CD14-positive monocyte (primary cell): ENCODE data around the gene LRRC18. TPM values are rescaled to one million over a fixed set of nuclear protein-coding genes. Genes with fewer than 3 reads are reported as not detected.

ENCODE experiments used
- DNase-seq, 3 donors: peaks; one replicate each; pipeline ENCODE4 v3.0.0-alpha.2; 2011 to 2022
- H2AFZ ChIP-seq: 2 replicates; pipeline ENCODE4 v1.6.0; 2012; ENCODE audit warnings: mild to moderate bottlenecking, low read depth, low read length, inconsistent platforms; ENCODE audit not compliant: insufficient read depth, poor library complexity, severe bottlenecking
- H3K27ac ChIP-seq, 2 donors: 1 replicate in 1 of 2; 2 replicates in 1 of 2; pipeline ENCODE4 v1.5.1; 2012 to 2013; ENCODE audit warnings: low read length in 2 of 2, control low read depth in 1 of 2, inconsistent platforms in 1 of 2, low read depth in 1 of 2, mild to moderate bottlenecking in 1 of 2
- H3K27me3 ChIP-seq, 2 donors: one replicate each; pipeline versions ENCODE4 v1.6.0 to v1.6.1; 2011 to 2013; ENCODE audit warnings: low read length in 2 of 2; ENCODE audit not compliant: control insufficient read depth in 2 of 2, insufficient read depth in 2 of 2
- H3K36me3 ChIP-seq, 2 donors: replicated peaks in 1 of 2; 1 replicate in 1 of 2; 2 replicates in 1 of 2; pipeline versions ENCODE4 v1.5.1 to v1.6.1; 2012 to 2013; ENCODE audit warnings: low read length in 2 of 2, control low read depth in 1 of 2, inconsistent platforms in 1 of 2, mild to moderate bottlenecking in 1 of 2; ENCODE audit not compliant: insufficient read depth in 2 of 2, control insufficient read depth in 1 of 2
- H3K4me1 ChIP-seq, 2 donors: 1 replicate in 1 of 2; 2 replicates in 1 of 2; pipeline versions ENCODE4 v1.5.1 to v1.6.1; 2012 to 2013; ENCODE audit warnings: low read length in 2 of 2, control low read depth in 1 of 2, inconsistent platforms in 1 of 2, mild to moderate bottlenecking in 1 of 2, moderate library complexity in 1 of 2; ENCODE audit not compliant: insufficient read depth in 2 of 2, control insufficient read depth in 1 of 2
- H3K4me2 ChIP-seq: replicated peaks from 2 replicates; pipeline ENCODE3; 2012; ENCODE audit warnings: low read length, moderate library complexity, mild to moderate bottlenecking; ENCODE audit not compliant: poor library complexity, severe bottlenecking; ENCODE audit errors: extremely low read depth
- H3K4me3 ChIP-seq, 3 experiments: fragments of 200-600 bp in 1 of 3; sonication (generic) in 1 of 3; replicated peaks in 1 of 3; 1 replicate in 2 of 3; 2 replicates in 1 of 3; pipeline ENCODE4 v1.5.1; 2011 to 2013; ENCODE audit warnings: low read length in 3 of 3, mild to moderate bottlenecking in 3 of 3, control low read depth in 2 of 3, low read depth in 2 of 3, inconsistent platforms in 1 of 3, moderate library complexity in 1 of 3
- H3K79me2 ChIP-seq: 2 replicates; pipeline ENCODE4 v1.6.0; 2012; ENCODE audit warnings: mild to moderate bottlenecking, control low read depth, inconsistent platforms, low read length, moderate library complexity; ENCODE audit not compliant: insufficient read depth
- H3K9ac ChIP-seq: 2 replicates; pipeline ENCODE4 v1.6.0; 2017; ENCODE audit warnings: low read length, mild to moderate bottlenecking; ENCODE audit not compliant: insufficient read depth, poor library complexity, severe bottlenecking
- H3K9me3 ChIP-seq, 2 donors: replicated peaks in 1 of 2; 1 replicate in 1 of 2; 2 replicates in 1 of 2; pipeline versions ENCODE4 v1.5.1 to v1.6.1; 2012 to 2013; ENCODE audit warnings: low read length in 2 of 2, control low read depth in 1 of 2; ENCODE audit not compliant: control insufficient read depth in 1 of 2, insufficient read depth in 1 of 2
- H4K20me1 ChIP-seq: 2 replicates; pipeline ENCODE4 v1.6.0; 2012; ENCODE audit warnings: mild to moderate bottlenecking, low read length, control low read depth, moderate library complexity; ENCODE audit not compliant: insufficient read depth
- H3K27ac Mint-ChIP-seq, 7 donors: one replicate each; pipeline ENCODE4 v1.8.0; 2020; ENCODE audit warnings: mild to moderate bottlenecking in 7 of 7, mixed read lengths in 7 of 7, moderate library complexity in 6 of 7, inconsistent platforms in 2 of 7
- H3K27me3 Mint-ChIP-seq, 3 donors: one replicate each; pipeline ENCODE4 v1.8.0; 2021 to 2022; ENCODE audit warnings: low read depth in 3 of 3, mild to moderate bottlenecking in 3 of 3, mixed read lengths in 3 of 3, moderate library complexity in 3 of 3, inconsistent platforms in 1 of 3
- H3K36me3 Mint-ChIP-seq, 2 donors: one replicate each; pipeline ENCODE4 v1.8.0; 2020; ENCODE audit warnings: mixed read lengths in 2 of 2, inconsistent platforms in 1 of 2, mild to moderate bottlenecking in 1 of 2
- H3K4me1 Mint-ChIP-seq: one replicate; pipeline ENCODE4 v1.8.0; 2020; ENCODE audit warnings: mild to moderate bottlenecking, mixed read lengths
- H3K4me3 Mint-ChIP-seq, 2 donors: one replicate each; pipeline ENCODE4 v1.8.0; 2020; ENCODE audit warnings: mild to moderate bottlenecking in 2 of 2, mixed read lengths in 2 of 2, moderate library complexity in 1 of 2
- H3K9me3 Mint-ChIP-seq, 7 donors: one replicate each; pipeline ENCODE4 v1.8.0; 2020 to 2022; ENCODE audit warnings: mixed read lengths in 7 of 7, mild to moderate bottlenecking in 6 of 7, moderate library complexity in 6 of 7, inconsistent platforms in 2 of 7
- CTCF ChIP-seq: fragments of 200-600 bp; IDR thresholded peaks from one replicate; pipeline ENCODE4 v1.8.0; 2022; ENCODE audit warnings: antibody characterized with exemption, mild to moderate bottlenecking
- WGBS: methylation state at CpG from one replicate; pipeline ENCODE4 v1.1.5; 2013; ENCODE audit warnings: missing lambda C conversion rate; ENCODE audit not compliant: insufficient coverage; 5-methylcytosine and 5-hydroxymethylcytosine counted together
- intact Hi-C, 2 donors: fragments of 100-400 bp; cut with micrococcal nuclease; formaldehyde crosslinking; loops; one replicate each; pipeline versions ENCODE4 v1.15.0 to v1.15.1; 2023
- polyA plus RNA-seq, 3 donors: library from polyadenylated mRNA; depleted of rRNA in 1 of 3; unstranded in 2 of 3; stranded (reverse) in 1 of 3; fragments of 300-500 nt in 2 of 3; fragments of >200 nt in 1 of 3; fragmentation: Illumina TruSeq in 2 of 3; gene quantifications; 1 replicate in 2 of 3; 2 replicates in 1 of 3; pipeline ENCODE4 v1.2.3, GENCODE V29; 2012 to 2021

The LRRC18 gene
- polyA plus RNA-seq, 3 donors: not detected

DNA sequence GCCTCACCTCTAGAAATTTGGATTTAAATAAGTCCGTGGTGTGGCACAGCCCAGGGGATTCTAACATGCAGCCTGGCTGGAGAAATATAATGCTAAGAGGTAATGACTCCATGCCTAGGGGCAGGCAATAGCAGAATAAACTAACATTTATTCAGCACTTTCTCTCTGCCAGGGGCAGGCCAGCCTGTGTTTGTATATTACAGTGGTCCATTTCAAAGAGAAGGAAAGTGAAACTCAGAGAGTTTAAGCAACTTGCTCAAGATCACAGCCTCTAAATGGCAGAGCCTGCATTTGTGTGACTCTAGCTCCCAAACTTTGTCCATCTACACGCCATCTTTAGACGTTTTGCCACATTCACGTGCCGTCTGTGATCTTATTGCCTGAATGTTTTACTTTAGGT lies 6.7 kb upstream of the LRRC18 start:
- no peaks in the 10 kb centered on the region for H3K9me3 ChIP-seq
- no peak overlapping the region for H3K4me2 ChIP-seq
- peaks cover 76 to 98% of the 10 kb centered on the region in 2 donors for H3K36me3 ChIP-seq
- no peaks in the 10 kb centered on the region for H3K79me2 ChIP-seq
- H3K4me1 ChIP-seq: no peaks in the 10 kb centered on the region
- no peak overlapping the region for H3K4me3 ChIP-seq
- no peaks in the 10 kb centered on the region for H3K4me1 Mint-ChIP-seq
- no peak overlapping the region for H3K4me3 Mint-ChIP-seq
- TF ChIP-seq CTCF: no peak
- no peak for DNase-seq
- H3K27ac Mint-ChIP-seq: no peak overlapping the region
- no peak overlapping the region for H2AFZ ChIP-seq
- H3K36me3 Mint-ChIP-seq: peaks cover 84 to 94% of the 10 kb centered on the region in 2 donors
- peak overlapping the region in 1 of 2 donors; percentile 5 for H3K27ac ChIP-seq
- H3K27me3 ChIP-seq: no peaks in the 10 kb centered on the region
- H3K27me3 Mint-ChIP-seq: no peaks in the 10 kb centered on the region
- no peak overlapping the region for H3K9ac ChIP-seq
- no peaks in the 10 kb centered on the region for H3K9me3 Mint-ChIP-seq
- intact Hi-C loops: no loop called here
- no peaks in the 10 kb centered on the region for H4K20me1 ChIP-seq
- 98% methylated on average over 4 of the region's 5 CpGs for WGBS

GRCh38 chr10:48945441-48946130 lies 5.9 kb upstream of the LRRC18 start:
- no peak for TF ChIP-seq CTCF
- peak overlapping the region in 1 of 7 donors; percentile 3 for H3K27ac Mint-ChIP-seq
- H3K27ac ChIP-seq: no peak overlapping the region
- H3K36me3 Mint-ChIP-seq: peaks cover 80 to 94% of the 10 kb centered on the region in 2 donors
- no peaks in the 10 kb centered on the region for H3K9me3 Mint-ChIP-seq
- H3K4me1 Mint-ChIP-seq: no peaks in the 10 kb centered on the region
- no peak overlapping the region for H2AFZ ChIP-seq
- no peak for DNase-seq
- intact Hi-C loops: no loop called here
- H3K4me3 ChIP-seq: no peak overlapping the region
- no peaks in the 10 kb centered on the region for H3K27me3 Mint-ChIP-seq
- no peaks in the 10 kb centered on the region for H3K9me3 ChIP-seq
- H3K4me1 ChIP-seq: no peaks in the 10 kb centered on the region
- no peak overlapping the region for H3K4me2 ChIP-seq
- no peaks in the 10 kb centered on the region for H3K79me2 ChIP-seq
- no peak overlapping the region for H3K4me3 Mint-ChIP-seq
- no peaks in the 10 kb centered on the region for H3K27me3 ChIP-seq
- whole genome bisulfite sequencing: 95% methylated on average over 4 of the region's 6 CpGs
- H3K9ac ChIP-seq: no peak overlapping the region
- H3K36me3 ChIP-seq: peaks cover 71 to 98% of the 10 kb centered on the region in 2 donors
- no peaks in the 10 kb centered on the region for H4K20me1 ChIP-seq
